ENCODE results near the gene RTP2.
"Not testable (repeated sequence)": the region's sequence is repeated elsewhere in the genome, so short reads cannot be mapped to it uniquely, and the experiment has no call there.

RTP2 gene

DNA sequence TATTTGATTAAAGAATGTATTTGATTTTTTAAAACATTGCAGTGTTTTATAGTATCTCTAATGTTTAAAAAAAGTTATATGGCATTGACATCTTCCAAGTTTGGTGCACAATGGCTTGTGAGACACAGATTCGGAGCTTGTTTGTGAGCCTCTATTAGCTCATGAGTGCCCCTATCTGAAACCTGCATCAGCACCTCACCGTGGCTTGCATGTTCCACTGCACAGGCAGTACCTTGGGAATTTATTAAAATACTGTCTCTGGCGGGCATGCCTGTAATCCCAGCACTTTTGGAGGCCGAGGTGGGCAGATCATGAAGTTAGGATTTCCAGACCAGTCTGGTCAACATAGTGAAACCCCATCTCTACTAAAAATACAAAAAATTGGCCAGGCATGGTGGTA, 6.8 kb upstream of the RTP2 start:
- no peak for DNase-seq

DNA sequence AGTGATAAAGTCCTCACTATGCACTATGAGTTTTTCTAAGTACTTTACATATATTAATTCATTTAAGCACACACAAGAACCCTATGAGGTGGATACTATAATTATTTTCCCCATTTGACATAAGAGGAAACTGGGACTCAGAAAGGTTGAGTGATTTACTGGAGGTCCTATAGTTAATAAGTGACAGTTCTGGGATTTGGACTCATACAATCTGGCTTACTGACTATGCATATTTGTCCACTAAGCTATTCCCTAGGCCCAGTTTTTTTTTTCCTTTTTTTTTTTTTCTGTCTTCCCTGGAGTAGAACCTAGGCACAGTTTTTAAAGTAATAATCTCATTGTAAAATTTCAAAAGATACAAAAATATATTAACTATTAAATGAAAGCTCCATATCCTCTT, 6.3 kb upstream of the RTP2 start:
- no peak for DNase-seq

DNA sequence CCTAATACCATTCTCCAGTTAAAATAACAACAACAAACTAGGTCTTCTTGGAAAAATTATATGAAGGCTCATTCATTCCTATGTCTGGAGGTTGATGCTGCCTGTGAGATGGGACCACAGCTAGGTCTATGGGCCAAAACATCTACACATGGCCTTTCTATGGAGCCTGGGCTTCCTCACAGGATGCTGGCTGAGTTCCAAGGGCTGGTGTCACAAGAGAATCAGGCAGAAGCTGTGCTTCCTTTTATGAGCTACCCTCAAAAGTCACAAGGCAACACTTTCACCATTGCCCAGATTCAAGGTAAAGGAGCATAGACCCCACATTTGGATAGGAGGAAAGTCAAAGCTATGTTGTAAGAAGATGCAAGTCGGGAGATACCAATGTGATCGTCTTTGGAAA, 4.6 kb upstream of the RTP2 start:
- DNase-seq, result no peak

DNA sequence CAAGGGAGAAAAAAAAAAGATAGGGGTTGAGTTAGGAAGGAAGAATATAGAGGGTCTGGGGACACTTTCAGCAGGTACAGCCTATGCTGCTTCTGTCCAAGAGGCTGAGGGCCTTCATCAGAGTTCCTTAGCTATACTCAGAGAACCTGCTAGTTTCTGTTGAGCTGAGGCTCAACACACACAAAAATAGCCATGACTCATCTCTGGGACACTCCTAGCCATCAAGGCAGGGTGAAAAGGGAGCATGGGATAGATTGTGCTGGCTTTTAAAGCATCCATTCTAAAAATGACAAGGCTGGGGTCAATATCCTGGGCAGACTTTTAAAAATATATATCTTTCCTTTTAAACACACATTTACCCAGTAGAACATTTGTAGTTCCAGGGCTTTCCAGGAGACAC, 2.8 kb upstream of the RTP2 start:
- no peak for DNase-seq

DNA sequence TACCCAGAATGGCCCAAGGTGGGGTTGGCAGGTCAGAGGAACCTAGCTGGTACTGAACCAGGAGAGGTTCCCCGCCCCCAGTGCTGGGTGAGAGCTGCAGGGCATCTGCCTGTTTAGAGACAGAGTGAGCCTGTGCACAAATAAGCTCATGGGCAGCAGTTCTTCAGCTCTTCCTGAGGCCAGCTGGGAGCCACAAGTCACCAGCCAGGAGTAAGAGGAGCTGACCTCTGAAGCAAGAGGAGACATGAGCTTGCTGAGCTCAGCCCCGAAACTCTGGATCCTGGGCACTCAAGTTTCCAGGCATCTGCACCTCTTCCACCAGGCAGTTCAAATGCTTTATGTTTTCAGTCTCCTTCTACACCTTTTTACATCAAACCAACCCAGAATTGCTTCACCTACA, 2.1 kb downstream of the RTP2 start:
- DNase-seq, result no peak

DNA sequence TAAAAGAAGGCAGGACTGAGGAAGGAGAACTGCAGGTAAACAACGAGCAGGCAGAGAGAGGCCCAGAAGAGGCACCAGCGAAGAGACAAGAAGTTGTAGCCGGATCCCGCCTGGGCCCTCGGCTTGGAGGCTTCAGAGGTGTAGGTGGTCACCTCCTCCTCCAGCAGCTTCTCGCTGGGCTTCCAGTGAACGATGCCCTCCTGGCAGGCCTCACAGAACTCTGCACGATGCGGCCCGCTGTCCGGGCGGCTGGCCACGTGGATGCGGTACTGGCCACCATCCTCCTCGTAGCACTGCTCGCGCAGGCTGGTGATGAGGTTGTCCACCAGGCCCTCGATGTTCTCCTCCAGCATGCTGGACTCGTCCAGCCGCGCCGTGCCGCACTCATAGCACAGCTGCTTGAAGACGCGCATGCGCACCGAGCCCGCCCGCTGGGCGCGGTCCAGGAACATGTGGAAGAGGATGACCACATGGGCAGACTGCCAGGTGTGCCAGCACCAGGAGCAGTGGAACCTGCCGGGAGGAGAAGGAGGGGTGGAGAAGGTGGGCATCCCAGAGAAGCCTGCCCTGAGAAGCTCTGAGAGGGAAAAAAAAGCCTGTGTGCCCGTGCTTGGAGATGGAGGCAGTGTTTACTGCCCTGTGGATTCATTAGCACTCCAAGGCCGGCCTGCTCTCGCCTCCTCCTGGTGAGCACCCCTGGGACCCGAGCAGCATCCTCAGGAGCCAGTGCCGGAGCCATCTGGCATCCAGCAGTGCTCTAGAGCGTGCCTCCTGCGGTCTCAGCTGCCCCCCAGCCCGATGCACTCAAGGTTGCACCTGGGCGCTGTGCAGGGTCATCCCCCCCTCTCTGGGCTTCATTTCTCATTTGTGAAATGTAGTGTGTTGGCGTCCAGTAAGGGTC, 3.6 kb downstream of the RTP2 start:
- no peak for DNase-seq

DNA sequence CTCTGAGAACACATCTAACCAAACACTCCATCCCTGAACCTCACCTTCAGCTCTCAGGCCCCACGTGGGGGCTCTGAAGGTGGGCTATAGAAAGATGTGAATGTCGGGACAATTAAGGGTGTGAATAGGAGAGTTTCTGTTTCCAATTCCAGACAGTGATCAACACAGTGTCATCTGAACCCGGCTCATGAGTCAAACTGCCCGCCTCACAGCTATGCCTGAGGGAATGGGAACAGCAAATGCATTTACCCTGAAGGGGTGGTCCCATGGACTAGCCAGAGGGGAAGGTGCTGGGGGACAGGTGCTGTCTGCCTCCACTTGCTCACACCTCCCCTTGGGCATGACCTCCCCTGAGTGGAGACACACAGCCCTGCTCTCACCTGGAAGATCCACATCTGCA, 6.3 kb downstream of the RTP2 start:
- no peak for DNase-seq

DNA sequence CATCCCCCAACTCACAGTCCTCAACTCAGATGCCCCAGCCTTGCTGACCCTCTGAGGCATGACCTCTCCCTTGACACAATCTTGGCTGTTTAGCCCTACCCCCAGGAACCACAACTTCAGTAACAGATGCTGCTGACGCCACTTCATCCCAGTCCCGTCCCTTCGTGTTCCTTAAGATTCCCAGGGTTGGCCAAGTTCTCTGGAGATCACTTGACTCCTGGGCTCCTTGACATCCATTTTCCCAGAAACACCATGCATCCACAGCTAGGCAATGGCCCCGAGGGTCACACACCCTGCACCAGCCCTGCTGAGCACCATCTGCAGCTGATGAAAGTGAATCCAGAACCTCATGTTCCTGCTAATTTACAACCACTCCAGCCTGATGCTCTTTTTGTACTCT, 6.9 kb downstream of the RTP2 start:
- DNase-seq, result no peak

DNA sequence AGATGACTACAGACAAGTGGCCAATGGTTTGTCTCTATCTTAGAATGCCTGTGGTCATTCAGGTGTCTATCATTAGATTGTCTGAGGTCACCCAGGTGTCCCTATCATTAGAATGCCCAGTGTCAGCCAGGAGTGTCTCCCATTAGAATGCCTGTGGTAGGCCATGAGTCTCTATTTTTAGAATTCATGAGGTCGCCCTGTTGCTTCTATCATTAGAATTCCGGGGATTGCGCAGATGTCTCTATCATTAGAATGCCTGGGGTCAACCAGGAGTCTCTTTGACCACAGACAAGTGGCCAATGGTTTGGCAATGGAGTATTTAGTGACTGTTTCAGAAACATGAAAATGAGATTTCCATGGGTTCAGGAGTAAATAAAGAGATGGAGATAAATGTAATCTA, 7.6 kb downstream of the RTP2 start:
- DNase-seq, result no peak

DNA sequence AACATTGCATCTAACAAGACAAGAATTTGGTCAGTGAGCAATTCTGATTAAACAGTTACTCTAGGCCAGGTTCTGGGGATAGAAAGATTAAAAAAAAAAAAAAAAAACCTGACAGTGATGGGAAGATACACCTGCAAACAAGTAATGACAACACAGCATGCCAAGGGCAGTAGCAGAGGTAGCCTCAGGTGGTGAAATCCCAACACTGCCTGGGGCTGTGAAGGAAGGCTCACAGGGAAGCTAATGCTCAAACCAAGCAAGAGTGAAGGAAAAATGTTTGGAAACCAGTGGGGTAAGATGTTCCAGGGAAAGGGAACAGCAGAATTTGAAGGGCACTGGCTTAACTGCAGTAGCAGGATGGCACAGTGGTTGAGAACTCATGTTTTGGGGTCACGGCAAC, 8.9 kb downstream of the RTP2 start:
- no peak for DNase-seq

DNA sequence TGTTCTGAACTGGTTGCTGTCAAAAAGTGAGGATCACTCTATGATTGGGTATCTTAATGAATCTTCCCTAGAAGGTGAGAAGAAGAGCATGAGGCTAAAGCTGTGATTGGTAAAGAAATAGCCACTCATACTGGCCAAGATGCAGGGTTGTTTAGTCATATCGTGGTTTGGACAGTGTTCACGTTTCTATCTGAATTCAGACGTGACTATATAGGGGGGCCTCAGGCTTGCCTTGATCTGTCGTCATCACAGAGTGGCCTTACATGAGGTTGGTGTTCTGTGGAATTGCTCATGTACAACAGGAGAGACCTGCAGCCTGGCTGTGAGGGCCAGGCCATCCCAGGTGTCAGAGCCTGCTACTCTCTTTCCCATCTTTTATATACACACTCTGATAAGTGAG, 12.4 kb downstream of the RTP2 start:
- no peak for DNase-seq

DNA sequence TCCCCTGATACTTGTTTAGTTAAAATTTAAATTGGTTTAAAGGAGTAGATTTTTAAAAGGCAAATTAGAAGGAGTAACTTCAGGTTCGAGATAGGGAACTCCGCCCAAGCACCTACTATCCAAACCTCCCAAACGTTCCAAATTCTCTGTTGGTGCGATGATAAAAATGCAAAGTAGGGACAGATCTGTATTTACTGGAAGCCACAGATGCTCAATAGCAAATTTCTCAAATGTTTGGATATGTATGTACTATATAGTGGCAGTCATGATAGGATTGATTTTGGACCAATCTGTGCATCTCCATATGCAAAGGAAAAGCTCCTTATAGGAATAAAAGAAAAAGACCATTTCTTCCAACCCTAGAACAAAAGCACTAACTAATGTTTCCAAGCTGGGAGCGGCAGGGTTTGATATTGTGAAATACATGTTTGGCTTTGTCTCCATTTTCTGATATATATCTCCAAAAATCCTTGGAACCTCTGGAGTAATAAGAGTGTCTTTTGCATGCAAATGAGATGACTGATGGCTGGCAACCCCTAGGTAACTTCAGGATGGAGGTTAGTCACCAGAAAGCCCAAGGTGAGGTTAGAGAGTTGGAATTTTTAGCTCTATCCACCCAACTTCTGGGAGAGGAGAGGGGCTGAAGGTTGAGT, 15.6 kb downstream of the RTP2 start:
- no peak for DNase-seq

DNA sequence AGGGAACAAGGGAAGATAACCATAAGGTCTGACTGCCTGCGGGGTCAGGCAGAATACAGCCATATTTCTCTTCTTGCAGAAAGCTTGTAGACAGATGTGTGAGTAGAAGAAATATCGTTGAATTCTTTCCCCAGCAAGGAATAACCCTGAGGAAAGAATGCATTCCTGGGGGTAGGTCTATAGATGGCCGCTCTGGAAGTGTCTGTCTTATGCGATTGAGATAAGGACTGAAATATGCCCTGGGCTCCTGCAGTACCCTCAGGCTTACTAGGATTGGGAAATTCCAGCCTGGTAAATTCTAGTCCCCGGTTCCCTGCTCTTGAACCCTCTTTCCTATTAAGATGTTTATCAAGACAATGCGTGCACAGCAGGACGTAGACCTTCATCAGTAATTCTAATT, 16.4 kb downstream of the RTP2 start:
- no peak for DNase-seq

DNA sequence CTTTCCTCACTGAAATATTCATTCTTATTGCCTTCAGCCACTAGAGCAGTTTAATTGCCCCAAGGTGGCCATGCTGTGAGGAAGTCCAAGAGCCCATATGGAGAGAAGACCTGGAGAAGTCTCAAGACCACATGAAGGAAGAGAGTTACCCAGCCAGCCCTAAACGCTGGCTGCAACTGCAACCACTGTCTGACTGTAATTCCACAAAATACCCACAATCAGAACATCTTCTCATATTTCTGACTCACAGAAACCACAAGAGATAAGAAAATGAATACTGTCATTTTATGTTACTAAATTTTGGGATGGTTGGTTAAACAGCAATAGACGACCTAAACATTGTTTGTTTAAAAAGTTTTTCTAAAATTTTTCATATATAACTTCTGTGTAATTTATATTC, 17.5 kb downstream of the RTP2 start:
- DNase-seq, result peak; percentile 26

DNA sequence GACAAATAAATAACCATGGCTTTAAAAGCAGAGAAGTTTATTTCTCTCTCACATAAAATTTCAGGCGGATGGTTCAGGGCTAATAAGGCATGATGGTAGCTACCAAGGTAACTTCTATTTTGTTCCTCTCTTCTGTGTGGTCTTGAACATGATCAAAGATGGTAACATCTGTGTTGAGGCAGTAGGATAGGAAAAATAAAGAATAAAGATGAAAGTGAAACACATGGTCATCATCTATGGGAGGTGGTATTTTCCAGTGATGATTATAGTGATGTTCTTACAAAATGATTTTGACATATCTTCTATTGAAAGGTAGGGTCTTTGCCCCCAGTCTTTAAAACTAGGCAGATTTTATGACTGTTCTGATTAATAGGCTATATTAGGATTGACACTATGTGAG, 17.9 kb downstream of the RTP2 start:
- DNase-seq, result no peak

DNA sequence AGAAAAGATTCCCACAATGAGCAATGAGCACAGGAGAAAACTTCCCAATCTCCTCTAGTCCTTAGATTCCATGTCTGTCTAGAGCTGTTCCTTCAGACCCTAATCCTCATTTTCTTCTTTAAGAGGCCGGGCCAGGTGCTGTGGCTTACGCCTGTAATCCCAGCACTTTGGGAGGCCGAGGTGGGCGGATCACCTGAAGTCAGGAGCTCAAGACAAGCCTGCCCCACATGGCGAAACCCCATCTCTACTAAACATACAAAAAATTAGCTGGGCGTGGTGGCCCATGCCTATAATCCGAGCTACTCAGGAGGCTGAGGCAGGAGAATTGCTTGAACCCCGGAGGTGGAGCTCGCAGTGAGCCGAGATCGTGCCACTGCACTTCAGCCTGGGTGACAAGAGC, 20.6 kb downstream of the RTP2 start:
- not testable (repeated sequence) for DNase-seq

DNA sequence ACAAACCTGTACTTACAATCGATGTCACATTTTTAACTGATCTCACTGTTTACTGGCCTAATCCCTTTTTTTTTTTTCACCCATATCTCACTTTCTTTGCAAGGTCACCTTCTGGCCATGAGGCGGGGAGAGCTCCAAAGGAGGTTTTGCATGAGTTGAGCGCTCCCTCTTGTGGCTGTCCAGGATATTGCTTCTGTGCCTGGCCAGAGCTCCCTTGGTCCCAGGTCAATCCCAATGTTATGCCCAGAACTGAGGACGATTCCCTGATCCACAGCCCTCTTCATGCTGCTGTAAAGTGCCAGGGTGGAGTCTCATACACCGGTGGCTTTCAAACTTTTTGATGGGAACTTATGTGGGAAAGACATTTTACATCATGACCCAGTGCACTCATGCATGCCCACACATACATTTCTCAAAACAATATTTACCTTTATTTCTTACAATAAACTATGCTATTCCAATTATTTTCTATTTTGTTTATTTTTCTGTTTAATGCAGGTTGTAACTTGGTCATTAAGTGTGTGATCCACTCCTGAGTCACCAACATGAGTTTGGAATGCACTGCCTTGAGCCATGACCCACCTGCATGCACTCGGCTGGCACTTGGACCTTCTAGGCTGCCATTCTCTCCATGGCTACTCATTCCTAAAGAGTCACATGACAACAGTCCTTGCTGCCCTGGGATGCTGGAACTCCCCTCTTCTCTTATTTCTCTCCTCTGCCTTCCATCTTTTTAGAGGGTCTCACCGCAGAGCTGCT, 22.5 kb downstream of the RTP2 start:
- peak; percentile 77 for DNase-seq

DNA sequence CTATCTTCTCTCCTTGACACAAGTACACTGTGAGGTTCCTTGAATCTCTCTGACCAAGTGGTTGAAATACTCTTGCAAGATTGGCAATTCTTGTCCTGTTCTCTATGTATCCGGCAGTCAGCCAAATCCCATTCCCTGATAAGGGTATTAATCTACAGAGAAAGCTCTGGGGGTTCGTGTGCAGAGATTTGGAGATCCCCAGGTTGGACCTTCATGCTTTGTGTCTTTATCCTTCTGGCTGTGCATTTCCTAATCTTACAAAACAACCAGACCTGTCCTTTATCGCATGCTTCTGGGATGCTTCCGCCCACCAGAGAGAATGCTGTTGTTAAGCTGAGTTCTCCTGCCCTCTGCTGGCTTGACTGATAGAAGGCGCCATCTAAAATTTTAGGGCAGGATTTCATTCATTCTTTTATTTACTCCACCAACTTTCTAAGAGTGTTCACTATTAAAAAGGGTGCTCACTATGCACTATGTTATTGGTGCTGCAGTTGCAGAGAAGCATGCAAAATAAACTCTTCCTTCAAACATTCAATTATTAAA, 23.6 kb downstream of the RTP2 start:
- peak; percentile 52 for DNase-seq

DNA sequence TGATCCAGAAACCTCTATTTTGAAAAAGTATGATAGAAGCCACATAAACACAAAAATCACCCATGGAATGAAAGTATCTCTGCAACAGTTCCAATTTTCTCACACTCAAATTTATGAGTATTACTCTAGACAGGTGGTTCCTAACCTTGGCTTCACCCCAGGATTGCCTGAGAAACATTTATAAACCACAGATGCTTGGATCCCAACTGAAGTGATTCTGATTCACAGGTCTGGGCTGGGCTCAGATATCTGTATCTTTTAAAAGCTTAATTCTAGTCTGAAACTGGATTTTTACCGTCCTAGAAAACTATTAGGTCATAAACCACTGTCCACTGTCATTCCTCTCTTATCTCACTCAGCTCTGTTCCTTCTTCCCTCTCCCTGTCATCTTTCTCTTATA, 24.8 kb downstream of the RTP2 start:
- DNase-seq, result no peak

DNA sequence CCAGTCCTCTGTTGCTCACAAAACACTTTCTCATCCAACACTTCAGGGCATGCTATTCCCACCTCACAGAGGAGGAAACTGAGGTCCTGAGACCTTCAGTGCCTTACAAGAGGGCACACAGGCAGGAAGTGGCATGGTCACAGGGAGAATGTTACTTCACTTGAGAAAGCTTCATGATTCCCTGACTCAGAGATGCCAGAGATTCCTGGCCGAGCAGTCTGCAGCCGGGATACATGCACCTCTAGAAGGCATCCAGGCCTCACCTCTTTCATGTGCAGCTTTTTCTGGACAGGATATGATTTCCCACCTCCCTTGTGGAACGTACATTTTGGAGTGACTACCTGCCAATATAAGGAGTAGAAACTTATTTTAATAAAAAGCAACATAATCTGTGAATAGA, 29.3 kb downstream of the RTP2 start:
- DNase-seq, result no peak

DNA sequence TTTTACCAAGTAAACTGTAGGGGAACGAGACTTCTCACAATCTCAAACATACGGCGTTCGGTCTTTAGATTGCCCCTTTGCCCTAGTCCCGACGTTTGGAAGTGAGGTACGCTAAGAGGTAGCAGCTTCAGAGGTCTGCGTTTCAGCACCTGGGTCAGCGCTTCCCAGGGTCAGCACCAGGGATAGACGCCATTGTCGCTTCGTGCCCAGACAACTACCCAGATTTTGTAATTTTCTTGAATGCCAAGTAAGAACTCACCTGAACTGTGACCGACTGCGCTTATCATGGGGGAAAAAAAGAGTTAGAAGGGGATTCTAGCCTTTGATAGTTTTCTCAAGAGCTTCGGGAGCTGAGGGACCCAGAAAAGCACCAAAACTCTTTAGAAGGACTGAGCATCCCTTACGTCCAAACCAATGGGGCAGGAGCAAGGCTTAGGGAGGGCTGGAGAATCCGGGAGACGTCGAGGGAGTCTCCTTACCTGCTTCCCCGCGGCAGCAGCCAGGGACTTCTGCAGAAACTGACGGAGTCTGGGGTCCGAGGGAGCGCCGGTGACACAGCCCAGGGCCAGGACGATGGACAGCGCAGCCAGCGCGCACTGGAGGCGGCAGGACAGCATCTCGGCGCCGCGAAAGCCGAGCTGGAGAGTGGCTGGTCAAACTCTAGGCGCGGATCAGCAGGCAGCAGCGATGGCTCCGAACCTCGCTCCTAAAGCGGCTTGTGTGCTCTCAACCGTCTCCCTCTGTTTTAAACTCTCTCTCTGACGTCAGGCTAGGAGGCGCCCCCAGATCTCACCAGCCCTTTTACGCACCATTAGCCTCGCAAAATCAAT, 32.5 kb downstream of the RTP2 start, which contains the start of gene SST:
Gene SST (minus strand): TSS at position 720 of the 830 bp plus-strand sequence. CDS start 103 bp downstream, at position 617.
- DNase-seq, result peak; percentile 42

DNA sequence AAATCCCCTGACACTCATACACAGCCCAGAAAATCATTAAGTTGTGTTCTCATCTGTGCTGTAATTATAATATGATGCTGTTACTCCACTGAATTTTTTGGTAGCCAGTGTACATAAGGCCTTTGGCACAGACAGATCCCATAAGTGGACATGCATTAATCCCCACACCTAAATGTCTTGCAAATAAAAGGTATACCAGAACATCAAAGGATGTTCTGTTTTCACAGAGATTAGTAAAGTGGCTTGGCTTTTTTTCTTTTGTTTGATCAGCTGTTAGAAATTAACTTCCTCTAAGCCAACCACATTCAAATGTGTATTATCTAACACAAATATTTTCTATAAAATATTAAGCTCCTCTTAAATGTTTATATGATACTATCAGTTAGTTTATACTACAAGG, 34.8 kb downstream of the RTP2 start:
- DNase-seq, result no peak

All from activated CD4-positive, alpha-beta T cell treated with anti-CD3 and anti-CD28 coated beads for 48 hours (primary cell).